Measurements from ENCODE around the gene RNF10.
A peak's percentile ranks its signal among the peaks of the same experiment; 100 is the strongest.

DNA sequence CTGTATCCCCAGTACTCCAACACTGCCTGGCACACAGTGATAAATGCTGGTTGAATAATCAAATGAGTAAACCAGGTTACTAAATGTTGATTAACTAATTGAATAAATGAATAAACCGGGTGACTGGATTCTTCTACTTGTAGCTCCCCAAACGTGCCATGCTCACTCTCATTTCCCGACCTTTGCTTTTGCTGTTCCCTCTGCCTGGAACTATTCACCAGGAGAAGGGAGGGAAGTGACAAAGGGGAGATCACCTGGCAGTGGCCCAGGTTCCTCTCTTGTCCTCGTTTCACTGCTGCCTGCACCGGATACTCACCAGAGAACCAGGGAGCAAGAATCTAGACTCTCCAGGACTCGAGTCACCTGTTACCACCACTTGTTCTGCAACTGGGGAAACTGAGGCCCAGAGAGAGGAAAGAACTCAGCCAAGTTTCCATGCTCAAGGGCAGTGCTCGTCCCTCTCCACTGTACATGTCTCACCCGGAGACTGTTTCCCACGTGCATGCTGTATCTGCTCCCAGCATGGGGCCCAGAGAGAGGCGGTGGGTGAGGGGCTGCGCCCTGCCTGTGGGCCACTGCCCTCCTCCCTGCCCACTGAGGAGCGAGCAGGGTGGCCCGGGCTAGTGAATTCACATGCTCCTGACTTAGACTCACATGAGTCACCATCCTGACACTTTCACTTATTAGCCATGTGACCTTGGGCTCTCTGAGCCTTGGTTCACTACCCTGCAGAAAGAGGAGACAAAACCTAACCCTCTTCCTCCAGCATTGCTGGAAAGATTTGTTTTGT is 64.7 kb downstream of the RNF10 start:
- TF ChIP-seq KAT7 (CRISPR knock-in tag; IDR thresholded peaks at IDR 0.05; ENCODE audit: borderline replicate concordance) (no peak), ZNF232 (CRISPR knock-in tag; IDR thresholded peaks at IDR 0.05) (no peak), KLF10 (CRISPR knock-in tag; IDR thresholded peaks at IDR 0.05) (no peak), RBM39 (optimal IDR thresholded peaks at IDR 0.05; ENCODE audit: low read depth, low read length) (no peak), SRSF1 (IDR thresholded peaks at IDR 0.05; ENCODE audit: low read depth, low read length) (no peak), TCF7L2 (IDR thresholded peaks at IDR 0.05; ENCODE audit: low read depth, low read length) (no peak)
- TF ChIP-seq, protein P1, sequence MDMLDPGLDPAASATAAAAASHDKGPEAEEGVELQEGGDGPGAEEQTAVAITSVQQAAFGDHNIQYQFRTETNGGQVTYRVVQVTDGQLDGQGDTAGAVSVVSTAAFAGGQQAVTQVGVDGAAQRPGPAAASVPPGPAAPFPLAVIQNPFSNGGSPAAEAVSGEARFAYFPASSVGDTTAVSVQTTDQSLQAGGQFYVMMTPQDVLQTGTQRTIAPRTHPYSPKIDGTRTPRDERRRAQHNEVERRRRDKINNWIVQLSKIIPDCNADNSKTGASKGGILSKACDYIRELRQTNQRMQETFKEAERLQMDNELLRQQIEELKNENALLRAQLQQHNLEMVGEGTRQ (CRISPR knock-in tag; IDR thresholded peaks at IDR 0.05) = peak; percentile 60

Measured in K562 (cell line).